ENCODE data around the gene SAMSN1. TPM values are rescaled to one million over a fixed set of nuclear protein-coding genes. Genes with fewer than 3 reads are reported as not detected.

Gene SAMSN1
- total and polyA plus RNA-seq, 2 of the 8 experiments (the other 6 are each of a cell fraction or from before 2014, with no cell fraction given): 0.50 to 3.0 TPM

DNA sequence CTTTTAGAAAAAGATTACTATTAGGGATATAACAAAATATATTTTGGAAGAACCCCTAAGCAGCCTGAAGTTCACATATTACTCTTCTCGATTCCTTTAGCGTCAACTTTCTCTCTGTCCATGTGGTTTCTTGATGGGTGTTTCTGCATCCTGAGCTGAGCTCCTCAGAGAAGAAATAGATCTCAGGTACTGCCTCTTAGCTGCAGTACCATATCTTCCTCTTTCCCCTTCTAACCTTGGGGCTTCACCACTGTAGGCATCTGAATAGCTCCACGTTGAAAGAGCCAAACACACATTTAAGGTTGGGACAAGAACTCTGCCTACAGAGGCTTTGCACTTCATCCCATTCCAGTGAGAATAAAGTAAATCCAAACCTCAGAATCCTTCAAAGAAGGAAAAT is 59.2 kb downstream of the SAMSN1 start (continued):
- TF ChIP-seq, protein P1, sequence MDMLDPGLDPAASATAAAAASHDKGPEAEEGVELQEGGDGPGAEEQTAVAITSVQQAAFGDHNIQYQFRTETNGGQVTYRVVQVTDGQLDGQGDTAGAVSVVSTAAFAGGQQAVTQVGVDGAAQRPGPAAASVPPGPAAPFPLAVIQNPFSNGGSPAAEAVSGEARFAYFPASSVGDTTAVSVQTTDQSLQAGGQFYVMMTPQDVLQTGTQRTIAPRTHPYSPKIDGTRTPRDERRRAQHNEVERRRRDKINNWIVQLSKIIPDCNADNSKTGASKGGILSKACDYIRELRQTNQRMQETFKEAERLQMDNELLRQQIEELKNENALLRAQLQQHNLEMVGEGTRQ (IDR thresholded peaks at IDR 0.05; ENCODE audit: low read length): no peak
- TF ChIP-seq EZH2 (IDR thresholded peaks at IDR 0.05; ENCODE audit: low read depth, low read length, severe bottlenecking) (no peak), JUN (IDR thresholded peaks at IDR 0.05; ENCODE audit: low read depth, low read length) (no peak), NRF1 (IDR thresholded peaks at IDR 0.05; ENCODE audit: low read depth, low read length) (no peak), CBX8 (IDR thresholded peaks at IDR 0.05; ENCODE audit: borderline replicate concordance, low read depth, low read length) (no peak)
- TF ChIP-seq, protein P2, sequence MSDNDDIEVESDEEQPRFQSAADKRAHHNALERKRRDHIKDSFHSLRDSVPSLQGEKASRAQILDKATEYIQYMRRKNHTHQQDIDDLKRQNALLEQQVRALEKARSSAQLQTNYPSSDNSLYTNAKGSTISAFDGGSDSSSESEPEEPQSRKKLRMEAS (IDR thresholded peaks at IDR 0.05): no peak

Measured in H1 (cell line).